Activated CD4-positive, alpha-beta memory T cell treated with anti-CD3 and anti-CD28 coated beads, Interleukin-2, amount 10 ng/mL, durations not matched to agents 7 days and 5 days (primary cell): ENCODE data around the gene LRRC36. TPM values are rescaled to one million over a fixed set of nuclear protein-coding genes. Genes with fewer than 3 reads are reported as not detected.

ENCODE experiments used
- CTCF ChIA-PET: fragments of 350-600 bp; sonication (Branson Sonifier 250); formaldehyde crosslinking; loops from one replicate; lab custom pipeline; 2021; ENCODE audit warnings: antibody characterized with exemption, inconsistent platforms; lab: Charles Lee
- POLR2A ChIA-PET: fragments of 350-600 bp; sonication (Branson Sonifier 250); formaldehyde crosslinking; loops from one replicate; lab custom pipeline; 2021; ENCODE audit warnings: antibody characterized with exemption; lab: Charles Lee
- DNase-seq: peaks from one replicate; pipeline ENCODE4 v3.0.0-alpha.2; 2020
- H3K27ac Mint-ChIP-seq: one replicate; pipeline ENCODE4 v1.8.0; 2021; ENCODE audit warnings: mild to moderate bottlenecking, mixed read lengths
- H3K27me3 Mint-ChIP-seq: one replicate; pipeline ENCODE4 v1.8.0; 2021; ENCODE audit warnings: mixed read lengths
- H3K36me3 Mint-ChIP-seq: one replicate; pipeline ENCODE4 v1.8.0; 2021; ENCODE audit warnings: low read depth, mixed read lengths
- H3K4me1 Mint-ChIP-seq: one replicate; pipeline ENCODE4 v1.8.0; 2021; ENCODE audit warnings: mixed read lengths
- H3K4me3 Mint-ChIP-seq: one replicate; pipeline ENCODE4 v1.8.0; 2021; ENCODE audit warnings: mild to moderate bottlenecking, mixed read lengths
- H3K9me3 Mint-ChIP-seq: one replicate; pipeline ENCODE4 v1.8.0; 2021; ENCODE audit warnings: mixed read lengths
- total RNA-seq, 2 experiments: library from RNA; stranded (reverse); gene quantifications; one replicate each; pipeline ENCODE4 v1.2.3, GENCODE V29; 2021

The LRRC36 gene
- total RNA-seq, 2 experiments from 2014 or later: not detected

DNA sequence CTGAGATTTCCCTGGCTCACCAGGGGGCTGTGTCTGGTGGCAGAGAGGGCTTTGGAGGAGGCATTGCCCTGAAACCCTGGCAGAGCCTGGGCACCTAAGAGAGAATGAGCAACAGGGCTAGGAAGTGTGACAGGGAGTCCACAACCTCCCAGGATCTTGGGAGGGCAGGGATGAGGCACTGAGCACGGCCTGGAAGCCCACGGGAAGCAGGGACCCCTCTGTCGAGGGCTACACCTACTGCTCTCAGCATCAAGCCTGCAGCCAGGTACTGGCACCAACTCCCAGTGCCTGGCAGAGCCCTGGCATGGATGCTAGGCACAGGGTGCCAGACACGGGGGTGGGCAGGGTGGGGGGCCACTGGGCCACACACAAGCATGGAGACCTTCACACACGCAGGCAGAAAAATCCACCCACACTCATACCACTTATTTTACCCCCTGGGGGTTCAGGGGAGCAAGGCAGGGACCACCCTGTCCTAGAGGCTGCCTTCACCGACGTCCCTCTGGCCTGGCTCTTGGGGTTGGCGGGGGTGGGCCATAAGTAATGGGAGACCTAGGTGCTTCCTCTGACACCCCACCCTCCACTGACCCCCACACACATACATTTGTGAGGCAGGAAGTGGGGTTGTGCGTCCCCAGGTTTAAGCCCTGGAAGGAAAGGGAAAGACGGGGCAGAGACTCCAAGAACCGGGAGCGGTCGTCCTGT, 103.3 kb downstream of the LRRC36 start:
- ChIA-PET POLR2A (interaction anchor here (1.1 kb wide), 1 partner anchor 29 kb away, joined by 3 read pairs; no protein-coding TSS in a partner anchor), CTCF (interaction anchor here (2.0 to 5.8 kb wide), 4 partner anchors 10 to 35 kb away, joined by 6 to 66 read pairs (median 36); partner anchors contain the start of gene ZDHHC1)
- peaks cover 2% of the 10 kb centered on the region for H3K36me3 Mint-ChIP-seq
- H3K4me3 Mint-ChIP-seq: peak overlapping the region; percentile 72
- no peaks in the 10 kb centered on the region for H3K9me3 Mint-ChIP-seq
- DNase-seq: no peak
- H3K27me3 Mint-ChIP-seq: peaks cover 44% of the 10 kb centered on the region
- peaks cover 7% of the 10 kb centered on the region for H3K4me1 Mint-ChIP-seq
- H3K27ac Mint-ChIP-seq: no peak overlapping the region

GRCh38 chr16:67430504-67430976, 103.9 kb downstream of the LRRC36 start:
- POLR2A ChIA-PET: no interaction called here
- H3K27ac Mint-ChIP-seq: no peak overlapping the region
- CTCF ChIA-PET: no interaction called here
- H3K4me3 Mint-ChIP-seq: peak overlapping the region; percentile 72
- DNase-seq: peak; percentile 26
- no peaks in the 10 kb centered on the region for H3K9me3 Mint-ChIP-seq
- H3K36me3 Mint-ChIP-seq: peaks cover 2% of the 10 kb centered on the region
- peaks cover 44% of the 10 kb centered on the region for H3K27me3 Mint-ChIP-seq
- peaks cover 7% of the 10 kb centered on the region for H3K4me1 Mint-ChIP-seq

- H3K36me3 Mint-ChIP-seq: peaks cover 2% of the 10 kb centered on the region
- peaks cover 7% of the 10 kb centered on the region for H3K4me1 Mint-ChIP-seq
- ChIA-PET CTCF (interaction anchor here (0.8 kb wide), 1 partner anchor 63 kb away, joined by 3 read pairs; no protein-coding TSS in a partner anchor), POLR2A (no interaction called here)
- H3K9me3 Mint-ChIP-seq: no peaks in the 10 kb centered on the region
- DNase-seq: peak; percentile 28
- H3K27me3 Mint-ChIP-seq: peaks cover 44% of the 10 kb centered on the region
- H3K4me3 Mint-ChIP-seq: peak within 1 kb of the TSS; percentile 72
- H3K27ac Mint-ChIP-seq: no peak within 1 kb of the TSS
These were observed 104.6 kb downstream of the LRRC36 start, which contains the start of gene HSD11B2 for GRCh38 chr16:67430977-67431774. Gene HSD11B2, plus strand, starts transcription at chr16:67431121. Its CDS starts 128 bp downstream, at chr16:67431249.

DNA sequence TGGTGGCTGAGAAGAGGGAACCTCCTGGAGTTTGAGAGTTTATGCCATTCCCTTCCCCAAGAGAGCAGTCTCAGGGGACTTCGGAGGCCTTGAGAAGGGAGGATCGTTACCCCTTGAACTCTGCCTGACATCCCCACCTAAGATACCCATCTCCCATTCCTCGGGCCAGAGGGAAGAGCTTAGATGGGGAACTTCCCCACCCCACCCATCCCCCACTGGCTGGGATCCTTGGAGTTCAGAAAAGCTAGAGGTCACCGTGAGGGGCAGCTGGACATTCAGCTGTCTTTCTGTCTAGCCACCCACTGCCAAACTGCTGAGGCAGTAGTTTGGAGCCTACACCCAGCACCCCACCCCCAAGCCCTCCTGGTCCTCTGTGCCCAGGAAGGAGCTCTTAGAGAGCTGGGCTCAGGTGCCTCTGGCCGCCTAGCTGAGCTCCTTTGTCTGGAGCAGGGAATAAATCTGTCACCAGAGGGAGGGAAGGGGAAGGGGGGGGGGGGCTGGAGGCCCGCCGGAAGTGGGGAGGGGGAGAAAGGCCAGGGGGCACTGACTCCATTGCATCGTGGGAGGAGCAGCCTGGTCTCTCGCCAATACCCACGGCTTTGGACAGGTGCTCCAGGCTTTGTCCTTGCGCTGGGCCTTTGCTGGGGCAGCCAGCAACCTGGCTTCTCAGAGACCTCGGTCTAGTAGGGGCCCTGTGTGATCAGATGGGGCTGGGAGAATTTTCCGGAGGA, 105.3 kb downstream of the LRRC36 start:
- CTCF ChIA-PET: interaction anchor here (0.6 to 0.8 kb wide), 3 partner anchors 19 to 130 kb away, joined by 3 to 7 read pairs (median 3); no protein-coding TSS in a partner anchor
- POLR2A ChIA-PET: no interaction called here
- peaks cover 2% of the 10 kb centered on the region for H3K36me3 Mint-ChIP-seq
- no peaks in the 10 kb centered on the region for H3K9me3 Mint-ChIP-seq
- DNase-seq: no peak
- no peak overlapping the region for H3K27ac Mint-ChIP-seq
- peaks cover 38% of the 10 kb centered on the region for H3K27me3 Mint-ChIP-seq
- H3K4me3 Mint-ChIP-seq: peak overlapping the region; percentile 16
- H3K4me1 Mint-ChIP-seq: peaks cover 7% of the 10 kb centered on the region

- H3K27ac Mint-ChIP-seq: no peak overlapping the region
- POLR2A ChIA-PET: interaction anchor here (1.2 kb wide), 1 partner anchor 12 kb away, joined by 3 read pairs; no protein-coding TSS in a partner anchor
- peaks cover 2% of the 10 kb centered on the region for H3K36me3 Mint-ChIP-seq
- peaks cover 7% of the 10 kb centered on the region for H3K4me1 Mint-ChIP-seq
- H3K9me3 Mint-ChIP-seq: no peaks in the 10 kb centered on the region
- CTCF ChIA-PET: interaction anchor here (0.8 kb wide), 1 partner anchor 19 kb away, joined by 7 read pairs; no protein-coding TSS in a partner anchor
- no peak for DNase-seq
- H3K27me3 Mint-ChIP-seq: peaks cover 35% of the 10 kb centered on the region
- H3K4me3 Mint-ChIP-seq: no peak overlapping the region
These were observed 105.9 kb downstream of the LRRC36 start for GRCh38 chr16:67432506-67432890.

- ChIA-PET POLR2A (interaction anchor here (1.2 kb wide), 1 partner anchor 11 kb away, joined by 3 read pairs; no protein-coding TSS in a partner anchor), CTCF (interaction anchor here (1.3 kb wide), 1 partner anchor 14 kb away, joined by 3 read pairs; no protein-coding TSS in a partner anchor)
- Mint-ChIP-seq H3K27me3 (peaks cover 28% of the 10 kb centered on the region), H3K4me1 (peaks cover 7% of the 10 kb centered on the region), H3K4me3 (no peak overlapping the region), H3K27ac (no peak overlapping the region), H3K36me3 (peaks cover 6% of the 10 kb centered on the region), H3K9me3 (no peaks in the 10 kb centered on the region)
- DNase-seq: no peak
These were observed 106.6 kb downstream of the LRRC36 start for GRCh38 chr16:67433131-67433719.

Other genes with a start within 250 kb of the LRRC36 start
- gene PHAF1, start 216.9 kb upstream of the LRRC36 start, total RNA-seq: 10 to 100 TPM; 12.4 to 13.3 TPM
- gene B3GNT9, start 175.8 kb upstream of the LRRC36 start, total RNA-seq: 10 to 100 TPM; 14.6 to 16.2 TPM
- gene TRADD, start 166.9 kb upstream of the LRRC36 start, total RNA-seq: 10 to 100 TPM; 96.9 to 97.3 TPM
- gene FBXL8, start 166.9 kb upstream of the LRRC36 start, total RNA-seq: 10 to 100 TPM; 52.3 to 54.4 TPM
- gene HSF4, start 162.1 kb upstream of the LRRC36 start, total RNA-seq: 100 to 1,000 TPM; 107 to 110 TPM
- 10 to 100 TPM; 35.6 to 36.7 TPM for gene NOL3, start 156.3 kb upstream of the LRRC36 start, total RNA-seq
- gene MATCAP1, start 142.9 kb upstream of the LRRC36 start, total RNA-seq: 10 to 100 TPM; 63.9 to 70.9 TPM
- not detected for gene EXOC3L1, start 136.7 kb upstream of the LRRC36 start, total RNA-seq
- 100 to 1,000 TPM; 127 to 131 TPM for gene E2F4, start 134.7 kb upstream of the LRRC36 start, total RNA-seq
- 1 to 10 TPM; 7.3 to 8.3 TPM for gene ELMO3, start 127.7 kb upstream of the LRRC36 start, total RNA-seq
- gene TMEM208, start 99.7 kb upstream of the LRRC36 start, total RNA-seq: 10 to 100 TPM; 39.6 to 39.7 TPM
- gene FHOD1, start 79.3 kb upstream of the LRRC36 start, total RNA-seq: 10 to 100 TPM; 94.8 to 99.1 TPM
- 1 to 10 TPM; 2.2 to 2.8 TPM for gene SLC9A5, start 77.8 kb upstream of the LRRC36 start, total RNA-seq
- 10 to 100 TPM in 1 of 2 experiments, 1 to 10 TPM in 1; 9.2 to 10.9 TPM for gene PLEKHG4, start 47.3 kb upstream of the LRRC36 start, total RNA-seq
- gene KCTD19, start 74 bp upstream of the LRRC36 start, total RNA-seq: under 1 TPM; 0.20 to 0.48 TPM
- not detected for gene TPPP3, start 66.7 kb downstream of the LRRC36 start, total RNA-seq
- under 1 TPM; 0.23 to 0.45 TPM for gene ZDHHC1, start 89.7 kb downstream of the LRRC36 start, total RNA-seq
- gene HSD11B2, start 104.3 kb downstream of the LRRC36 start, total RNA-seq: not detected
- 10 to 100 TPM; 52.8 to 59.5 TPM for gene ATP6V0D1, start 154.3 kb downstream of the LRRC36 start, total RNA-seq
- not detected for gene AGRP, start 156.7 kb downstream of the LRRC36 start, total RNA-seq
- 10 to 100 TPM; 24.6 to 32.7 TPM for gene RIPOR1, start 202.0 kb downstream of the LRRC36 start, total RNA-seq
- 10 to 100 TPM; 74.9 to 76.9 TPM for gene CTCF, start 235.7 kb downstream of the LRRC36 start, total RNA-seq